ENCODE data around the gene CHN2. TPM values are rescaled to one million over a fixed set of nuclear protein-coding genes. Genes with fewer than 3 reads are reported as not detected.

The CHN2 gene
- total RNA-seq, 2 experiments from 2014 or later, result 1.7 to 1.8 TPM

DNA sequence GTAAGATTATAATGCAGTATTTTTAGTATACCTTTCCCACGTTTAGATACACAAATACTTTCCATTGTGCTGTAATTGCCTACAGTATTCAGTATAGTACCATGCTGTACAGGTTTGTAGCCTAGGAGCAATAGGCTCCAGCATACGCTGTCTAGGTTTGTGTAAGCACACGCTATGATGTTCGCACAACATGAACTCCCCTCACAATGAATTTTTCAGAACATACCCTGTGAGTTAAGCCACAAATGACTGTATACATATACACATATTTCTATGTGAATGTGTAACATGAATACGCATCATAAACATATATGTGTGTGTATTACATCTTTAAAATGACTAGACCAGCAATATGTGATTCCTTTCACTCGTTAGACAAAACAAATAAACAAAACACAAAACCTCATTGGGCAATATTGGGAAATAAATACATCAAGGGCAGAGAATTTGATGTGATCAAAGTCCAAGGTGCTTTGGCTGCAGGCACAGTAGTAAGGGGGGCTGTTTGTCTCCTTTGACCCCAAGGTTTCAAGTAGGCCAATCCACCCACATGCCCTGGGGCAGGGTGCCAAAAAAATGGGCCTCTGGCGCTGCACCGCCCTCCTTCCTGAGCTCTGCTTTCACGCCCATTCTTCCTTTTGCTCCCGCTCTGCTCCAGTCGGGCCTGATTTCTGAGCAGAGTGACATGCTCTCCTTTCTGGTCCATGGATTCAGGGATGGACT lies 33.9 kb downstream of the CHN2 start:
- H3K4me3 Mint-ChIP-seq, result no peak overlapping the region
- no peaks in the 10 kb centered on the region for H3K9me3 Mint-ChIP-seq
- no peaks in the 10 kb centered on the region for H3K36me3 Mint-ChIP-seq (ENCODE audit: low read depth)
- DNase-seq (no peak), ATAC-seq (no peak)
- H3K27me3 Mint-ChIP-seq, result no peaks in the 10 kb centered on the region
- POLR2A ChIA-PET, result interaction anchor here (0.6 kb wide), 1 partner anchor 521 kb away, joined by 3 read pairs; no protein-coding TSS in a partner anchor
- TF ChIP-seq, protein P1, sequence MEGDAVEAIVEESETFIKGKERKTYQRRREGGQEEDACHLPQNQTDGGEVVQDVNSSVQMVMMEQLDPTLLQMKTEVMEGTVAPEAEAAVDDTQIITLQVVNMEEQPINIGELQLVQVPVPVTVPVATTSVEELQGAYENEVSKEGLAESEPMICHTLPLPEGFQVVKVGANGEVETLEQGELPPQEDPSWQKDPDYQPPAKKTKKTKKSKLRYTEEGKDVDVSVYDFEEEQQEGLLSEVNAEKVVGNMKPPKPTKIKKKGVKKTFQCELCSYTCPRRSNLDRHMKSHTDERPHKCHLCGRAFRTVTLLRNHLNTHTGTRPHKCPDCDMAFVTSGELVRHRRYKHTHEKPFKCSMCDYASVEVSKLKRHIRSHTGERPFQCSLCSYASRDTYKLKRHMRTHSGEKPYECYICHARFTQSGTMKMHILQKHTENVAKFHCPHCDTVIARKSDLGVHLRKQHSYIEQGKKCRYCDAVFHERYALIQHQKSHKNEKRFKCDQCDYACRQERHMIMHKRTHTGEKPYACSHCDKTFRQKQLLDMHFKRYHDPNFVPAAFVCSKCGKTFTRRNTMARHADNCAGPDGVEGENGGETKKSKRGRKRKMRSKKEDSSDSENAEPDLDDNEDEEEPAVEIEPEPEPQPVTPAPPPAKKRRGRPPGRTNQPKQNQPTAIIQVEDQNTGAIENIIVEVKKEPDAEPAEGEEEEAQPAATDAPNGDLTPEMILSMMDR (IDR thresholded peaks at IDR 0.05), result no peak
- no peak overlapping the region for H3K27ac Mint-ChIP-seq
- CTCF ChIA-PET, result interaction anchor here (1.1 to 1.4 kb wide), 2 partner anchors 39 to 180 kb away, joined by 3 to 5 read pairs; no protein-coding TSS in a partner anchor
- peaks cover 10% of the 10 kb centered on the region for H3K4me1 Mint-ChIP-seq (ENCODE audit: low read depth)
- intact Hi-C loops (cut with micrococcal nuclease), result no loop called here

DNA sequence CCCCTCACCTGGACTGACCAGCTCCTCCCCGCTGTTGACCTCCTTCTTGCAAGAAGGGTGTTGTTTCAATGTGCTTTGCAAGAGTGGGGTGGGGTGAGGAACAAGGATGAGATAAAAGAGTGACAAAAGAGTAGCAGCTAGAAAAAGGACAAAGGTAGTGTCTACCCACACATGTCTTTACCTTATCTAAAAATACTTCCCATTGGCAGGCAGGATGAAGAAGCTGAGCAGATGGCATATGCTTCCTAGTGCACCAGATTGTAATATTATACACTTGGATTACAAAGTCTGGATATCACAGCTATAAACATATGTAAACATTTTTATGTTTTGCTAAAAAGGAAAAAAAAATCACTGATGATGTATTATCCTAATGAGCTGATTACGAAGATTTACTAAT lies 34.5 kb downstream of the CHN2 start:
- POLR2A ChIA-PET, result no interaction called here
- Mint-ChIP-seq H3K36me3 (ENCODE audit: low read depth) (no peaks in the 10 kb centered on the region), H3K4me1 (ENCODE audit: low read depth) (peaks cover 13% of the 10 kb centered on the region), H3K27ac (no peak overlapping the region), H3K27me3 (no peaks in the 10 kb centered on the region), H3K9me3 (no peaks in the 10 kb centered on the region), H3K4me3 (no peak overlapping the region)
- ATAC-seq, result no peak
- CTCF ChIA-PET, result interaction anchor here (1.1 to 1.4 kb wide), 2 partner anchors 39 to 179 kb away, joined by 3 to 5 read pairs; no protein-coding TSS in a partner anchor
- intact Hi-C loops (cut with micrococcal nuclease), result no loop called here
- TF ChIP-seq, protein P1 (IDR thresholded peaks at IDR 0.05), result no peak
- no peak for DNase-seq

DNA sequence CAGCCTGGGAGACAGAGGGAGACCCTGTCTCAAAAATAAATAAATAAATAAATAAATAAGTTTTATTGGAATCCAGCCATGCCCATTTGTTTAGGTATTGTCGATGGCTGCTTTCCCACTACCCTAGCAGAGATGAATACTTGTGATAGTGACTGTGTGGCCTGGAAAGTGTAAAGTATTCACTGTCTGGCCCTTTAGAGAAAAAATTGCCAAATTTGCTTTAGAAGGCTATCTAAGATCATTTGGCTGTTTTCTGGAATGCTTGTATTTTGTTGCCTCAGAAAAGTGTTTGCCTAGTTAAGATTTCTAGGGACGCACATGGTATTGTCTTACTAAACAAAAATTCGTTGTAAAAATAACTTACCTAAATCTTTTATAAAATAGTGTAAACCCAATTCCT lies 35.4 kb downstream of the CHN2 start:
- TF ChIP-seq, protein P1 (IDR thresholded peaks at IDR 0.05), result no peak
- no peak overlapping the region for H3K4me3 Mint-ChIP-seq
- POLR2A ChIA-PET, result no interaction called here
- H3K27me3 Mint-ChIP-seq, result no peaks in the 10 kb centered on the region
- ATAC-seq (no peak), DNase-seq (no peak)
- no peaks in the 10 kb centered on the region for H3K36me3 Mint-ChIP-seq (ENCODE audit: low read depth)
- H3K4me1 Mint-ChIP-seq (ENCODE audit: low read depth), result peaks cover 22% of the 10 kb centered on the region
- no peaks in the 10 kb centered on the region for H3K9me3 Mint-ChIP-seq
- H3K27ac Mint-ChIP-seq, result no peak overlapping the region
- intact Hi-C loops (cut with micrococcal nuclease), result no loop called here
- CTCF ChIA-PET, result interaction anchor here (1.1 to 3.2 kb wide), 4 partner anchors 40 to 303 kb away, joined by 3 to 13 read pairs (median 4); no protein-coding TSS in a partner anchor

DNA sequence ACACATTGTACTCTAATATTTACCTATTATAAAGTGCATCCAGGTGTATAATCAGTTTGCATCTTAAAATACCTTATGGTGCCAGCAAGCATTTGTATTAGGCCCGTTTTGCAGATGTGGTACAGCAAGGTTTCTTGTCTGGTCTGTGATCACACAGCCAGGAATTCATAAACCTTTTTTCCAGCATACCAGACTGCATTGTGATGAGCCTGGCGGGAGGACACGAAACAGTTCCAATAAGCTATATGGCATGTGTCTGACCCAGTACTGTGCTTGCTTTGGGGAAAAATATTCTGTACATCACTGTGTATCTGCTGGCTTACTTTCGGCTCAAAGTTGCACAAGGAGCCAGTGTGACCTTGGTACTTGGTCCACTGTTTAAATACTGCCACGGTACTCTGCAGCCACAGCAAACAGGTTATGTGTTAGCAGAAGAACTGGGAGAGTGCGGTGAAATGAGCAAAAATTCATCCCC lies 36.3 kb downstream of the CHN2 start:
- ATAC-seq (no peak), DNase-seq (no peak)
- CTCF ChIA-PET, result interaction anchor here (1.3 to 3.2 kb wide), 2 partner anchors 41 to 304 kb away, joined by 3 to 13 read pairs; no protein-coding TSS in a partner anchor
- Mint-ChIP-seq H3K4me3 (no peak overlapping the region), H3K27ac (no peak overlapping the region), H3K27me3 (no peaks in the 10 kb centered on the region), H3K4me1 (ENCODE audit: low read depth) (peaks cover 23% of the 10 kb centered on the region), H3K36me3 (ENCODE audit: low read depth) (no peaks in the 10 kb centered on the region), H3K9me3 (no peaks in the 10 kb centered on the region)
- intact Hi-C loops (cut with micrococcal nuclease), result no loop called here
- TF ChIP-seq, protein P1 (IDR thresholded peaks at IDR 0.05), result no peak
- POLR2A ChIA-PET, result no interaction called here

DNA sequence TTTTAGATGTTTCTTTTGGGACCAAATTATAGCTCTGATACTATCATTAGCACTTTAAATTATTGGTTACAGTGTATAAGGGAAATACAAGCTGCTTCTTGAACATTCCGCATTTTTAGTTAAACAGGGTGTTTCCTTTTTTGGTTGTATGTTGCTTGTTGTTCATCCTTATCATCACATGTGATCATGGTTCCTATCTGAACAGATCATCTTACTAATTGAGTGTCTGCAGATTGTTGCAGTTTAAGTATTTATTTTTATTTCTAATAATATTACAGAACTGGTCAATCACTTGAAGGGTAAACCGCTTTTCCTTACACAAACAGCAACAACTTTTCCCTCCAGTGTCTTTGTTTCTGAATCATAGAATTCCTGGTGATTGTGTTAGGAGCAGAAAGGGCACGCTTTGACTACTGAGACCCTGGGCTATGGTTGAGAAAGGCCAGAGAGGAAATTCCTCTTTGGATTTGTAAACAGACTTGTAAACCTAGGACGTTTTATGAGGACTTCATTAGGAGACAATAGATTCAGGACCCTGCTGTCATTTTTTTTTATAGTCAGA lies 37.2 kb downstream of the CHN2 start:
- no peak for DNase-seq
- H3K27me3 Mint-ChIP-seq, result no peaks in the 10 kb centered on the region
- no peak for ATAC-seq
- TF ChIP-seq, protein P1 (IDR thresholded peaks at IDR 0.05), result no peak
- H3K27ac Mint-ChIP-seq, result no peak overlapping the region
- H3K36me3 Mint-ChIP-seq (ENCODE audit: low read depth), result no peaks in the 10 kb centered on the region
- intact Hi-C loops (cut with micrococcal nuclease), result no loop called here
- H3K4me1 Mint-ChIP-seq (ENCODE audit: low read depth), result peaks cover 23% of the 10 kb centered on the region
- ChIA-PET CTCF (interaction anchor here (3.2 kb wide), 1 partner anchor 42 kb away, joined by 13 read pairs; no protein-coding TSS in a partner anchor), POLR2A (no interaction called here)
- no peak overlapping the region for H3K4me3 Mint-ChIP-seq
- no peaks in the 10 kb centered on the region for H3K9me3 Mint-ChIP-seq

All from activated CD8-positive, alpha-beta T cell treated with anti-CD3 and anti-CD28 coated beads for 36 hours (primary cell).